ENCODE results near the gene ZFP36L2. TPM values are rescaled to one million over a fixed set of nuclear protein-coding genes. Genes with fewer than 3 reads are reported as not detected.

The ZFP36L2 gene
- total RNA-seq, 5 donors from 2014 or later (not counting 1 experiment from before 2014, with no cell fraction given): 329 to 974 (median 377) TPM

GRCh38 chr2:43202289-43202688 is 24.1 kb downstream of the ZFP36L2 start:
- no peaks in the 10 kb centered on the region for H3K9me3 Mint-ChIP-seq
- no peaks in the 10 kb centered on the region for H3K27me3 Mint-ChIP-seq
- DNase-seq (no peak), ATAC-seq (replicated peaks in 1 of 4) (no peak)
- H3K9me3 ChIP-seq: no peaks in the 10 kb centered on the region
- H3K27ac Mint-ChIP-seq: no peak overlapping the region
- H3K4me3 ChIP-seq (ENCODE audit: control insufficient read depth in 1 of 2, extremely low read depth in 1 of 2, low read length in 1 of 2): no peak overlapping the region
- no peaks in the 10 kb centered on the region for H3K36me3 ChIP-seq (ENCODE audit: control insufficient read depth in 2 of 2, extremely low read depth in 1 of 2, insufficient read depth in 1 of 2, low read length in 1 of 2)
- WGBS (ENCODE audit: insufficient coverage): 74% methylated on average over 2 of the region's 2 CpGs
- ChIA-PET POLR2A (interaction anchor here in 1 of 2 donors (0.6 to 0.7 kb wide), 3 partner anchors 11 to 202 kb away, joined by 3 to 8 read pairs (median 5); no protein-coding TSS in a partner anchor), CTCF (interaction anchor here in 1 of 2 donors (0.6 kb wide), 1 partner anchor 36 kb away, joined by 3 read pairs; no protein-coding TSS in a partner anchor)
- H3K27me3 ChIP-seq (replicated peaks in 1 of 2; ENCODE audit: control insufficient read depth in 2 of 2, extremely low read depth in 1 of 2, insufficient read depth in 2 of 2, low read length in 1 of 2): no peaks in the 10 kb centered on the region
- no peak overlapping the region for H3K27ac ChIP-seq (ENCODE audit: low read length)
- peaks cover 28 to 59% (median 44%) of the 10 kb centered on the region in 3 donors for H3K4me1 Mint-ChIP-seq
- H3K4me3 Mint-ChIP-seq: no peak overlapping the region
- no peaks in the 10 kb centered on the region for H3K36me3 Mint-ChIP-seq
- peaks cover 1 to 52% of the 10 kb centered on the region in 2 experiments for H3K4me1 ChIP-seq (ENCODE audit: control insufficient read depth in 1 of 2, extremely low read depth in 1 of 2, insufficient read depth in 2 of 2, low read length in 2 of 2)

- Mint-ChIP-seq H3K4me3 (no peak overlapping the region), H3K36me3 (no peaks in the 10 kb centered on the region), H3K9me3 (peaks cover 0 to 2% (median 0%) of the 10 kb centered on the region in 3 donors), H3K27me3 (no peaks in the 10 kb centered on the region), H3K27ac (peak overlapping the region in 1 of 2 donors; percentile 78), H3K4me1 (peaks cover 36 to 65% (median 52%) of the 10 kb centered on the region in 3 donors)
- ATAC-seq (replicated peaks in 1 of 4) (no peak), DNase-seq (no peak)
- 20% methylated on average over 1 of the region's 4 CpGs for WGBS (ENCODE audit: insufficient coverage)
- Histone ChIP-seq H3K4me3 (ENCODE audit: control insufficient read depth in 1 of 2, extremely low read depth in 1 of 2, low read length in 1 of 2) (no peak overlapping the region), H3K27me3 (replicated peaks in 1 of 2; ENCODE audit: control insufficient read depth in 2 of 2, extremely low read depth in 1 of 2, insufficient read depth in 2 of 2, low read length in 1 of 2) (no peaks in the 10 kb centered on the region), H3K9me3 (no peaks in the 10 kb centered on the region), H3K4me1 (ENCODE audit: control insufficient read depth in 1 of 2, extremely low read depth in 1 of 2, insufficient read depth in 2 of 2, low read length in 2 of 2) (peaks cover 9 to 58% of the 10 kb centered on the region in 2 experiments), H3K36me3 (ENCODE audit: control insufficient read depth in 2 of 2, extremely low read depth in 1 of 2, insufficient read depth in 1 of 2, low read length in 1 of 2) (no peaks in the 10 kb centered on the region), H3K27ac (ENCODE audit: low read length) (no peak overlapping the region)
- POLR2A ChIA-PET: interaction anchor here in 1 of 2 donors (0.6 kb wide), 1 partner anchor 11 kb away, joined by 8 read pairs; no protein-coding TSS in a partner anchor
- CTCF ChIA-PET: interaction anchor here in 1 of 2 donors (0.6 kb wide), 2 partner anchors 20 to 35 kb away, joined by 3 to 5 read pairs; no protein-coding TSS in a partner anchor
Observed at GRCh38 chr2:43201497-43201896, 24.9 kb downstream of the ZFP36L2 start.

- ChIA-PET CTCF (no interaction called here), POLR2A (no interaction called here)
- H3K27me3 Mint-ChIP-seq: no peaks in the 10 kb centered on the region
- no peak overlapping the region for H3K27ac ChIP-seq (ENCODE audit: low read length)
- DNase-seq (no peak), ATAC-seq (replicated peaks in 1 of 4) (no peak)
- H3K36me3 ChIP-seq (ENCODE audit: control insufficient read depth in 2 of 2, extremely low read depth in 1 of 2, insufficient read depth in 1 of 2, low read length in 1 of 2): no peaks in the 10 kb centered on the region
- H3K4me1 ChIP-seq (ENCODE audit: control insufficient read depth in 1 of 2, extremely low read depth in 1 of 2, insufficient read depth in 2 of 2, low read length in 2 of 2): peaks cover 10 to 62% of the 10 kb centered on the region in 2 experiments
- H3K4me1 Mint-ChIP-seq: peaks cover 35 to 63% (median 50%) of the 10 kb centered on the region in 3 donors
- 94% methylated on average over 4 of the region's 7 CpGs for WGBS (ENCODE audit: insufficient coverage)
- no peaks in the 10 kb centered on the region for H3K36me3 Mint-ChIP-seq
- no peak overlapping the region for H3K4me3 ChIP-seq (ENCODE audit: control insufficient read depth in 1 of 2, extremely low read depth in 1 of 2, low read length in 1 of 2)
- no peaks in the 10 kb centered on the region for H3K9me3 ChIP-seq
- H3K4me3 Mint-ChIP-seq: no peak overlapping the region
- no peaks in the 10 kb centered on the region for H3K27me3 ChIP-seq (replicated peaks in 1 of 2; ENCODE audit: control insufficient read depth in 2 of 2, extremely low read depth in 1 of 2, insufficient read depth in 2 of 2, low read length in 1 of 2)
- H3K27ac Mint-ChIP-seq: peak overlapping the region in 1 of 2 donors; percentile 80
- H3K9me3 Mint-ChIP-seq: peaks cover 0 to 3% (median 0%) of the 10 kb centered on the region in 3 donors
Observed at GRCh38 chr2:43201016-43201415, 25.4 kb downstream of the ZFP36L2 start.

- CTCF ChIA-PET: no interaction called here
- 94% methylated on average over 12 of the region's 16 CpGs for WGBS (ENCODE audit: insufficient coverage)
- Mint-ChIP-seq H3K4me1 (peaks cover 43 to 60% (median 55%) of the 10 kb centered on the region in 3 donors), H3K27me3 (no peaks in the 10 kb centered on the region), H3K4me3 (no peak overlapping the region), H3K36me3 (no peaks in the 10 kb centered on the region), H3K27ac (no peak overlapping the region), H3K9me3 (peaks cover 0 to 3% (median 0%) of the 10 kb centered on the region in 3 donors)
- POLR2A ChIA-PET: no interaction called here
- no peak overlapping the region for H3K27ac ChIP-seq (ENCODE audit: low read length)
- H3K4me1 ChIP-seq (ENCODE audit: control insufficient read depth in 1 of 2, extremely low read depth in 1 of 2, insufficient read depth in 2 of 2, low read length in 2 of 2): peaks cover 14 to 75% of the 10 kb centered on the region in 2 experiments
- H3K9me3 ChIP-seq: no peaks in the 10 kb centered on the region
- DNase-seq (no peak), ATAC-seq (replicated peaks in 1 of 4) (no peak)
- no peaks in the 10 kb centered on the region for H3K36me3 ChIP-seq (ENCODE audit: control insufficient read depth in 2 of 2, extremely low read depth in 1 of 2, insufficient read depth in 1 of 2, low read length in 1 of 2)
- no peak overlapping the region for H3K4me3 ChIP-seq (ENCODE audit: control insufficient read depth in 1 of 2, extremely low read depth in 1 of 2, low read length in 1 of 2)
- H3K27me3 ChIP-seq (replicated peaks in 1 of 2; ENCODE audit: control insufficient read depth in 2 of 2, extremely low read depth in 1 of 2, insufficient read depth in 2 of 2, low read length in 1 of 2): no peaks in the 10 kb centered on the region
Observed at GRCh38 chr2:43199492-43200488, 26.6 kb downstream of the ZFP36L2 start.

- WGBS (ENCODE audit: insufficient coverage): 91% methylated on average over 6 of the region's 6 CpGs
- H3K4me1 ChIP-seq (ENCODE audit: control insufficient read depth in 1 of 2, extremely low read depth in 1 of 2, insufficient read depth in 2 of 2, low read length in 2 of 2): peaks cover 24 to 82% of the 10 kb centered on the region in 2 experiments
- Mint-ChIP-seq H3K4me3 (no peak overlapping the region), H3K9me3 (peaks cover 0 to 3% (median 0%) of the 10 kb centered on the region in 3 donors), H3K36me3 (no peaks in the 10 kb centered on the region), H3K27me3 (no peaks in the 10 kb centered on the region), H3K27ac (peak overlapping the region in 1 of 2 donors; percentile 55), H3K4me1 (peaks cover 58 to 68% (median 66%) of the 10 kb centered on the region in 3 donors)
- no peaks in the 10 kb centered on the region for H3K27me3 ChIP-seq (replicated peaks in 1 of 2; ENCODE audit: control insufficient read depth in 2 of 2, extremely low read depth in 1 of 2, insufficient read depth in 2 of 2, low read length in 1 of 2)
- no peaks in the 10 kb centered on the region for H3K36me3 ChIP-seq (ENCODE audit: control insufficient read depth in 2 of 2, extremely low read depth in 1 of 2, insufficient read depth in 1 of 2, low read length in 1 of 2)
- no peak for ATAC-seq (replicated peaks in 1 of 4)
- ChIA-PET CTCF (no interaction called here), POLR2A (interaction anchor here in 1 of 2 donors (0.6 kb wide), 1 partner anchor 20 kb away, joined by 4 read pairs; no protein-coding TSS in a partner anchor)
- no peaks in the 10 kb centered on the region for H3K9me3 ChIP-seq
- no peak for DNase-seq
- no peak overlapping the region for H3K4me3 ChIP-seq (ENCODE audit: control insufficient read depth in 1 of 2, extremely low read depth in 1 of 2, low read length in 1 of 2)
- H3K27ac ChIP-seq (ENCODE audit: low read length): no peak overlapping the region
Observed at GRCh38 chr2:43198263-43198662, 28.1 kb downstream of the ZFP36L2 start.

- Histone ChIP-seq H3K27me3 (replicated peaks in 1 of 2; ENCODE audit: control insufficient read depth in 2 of 2, extremely low read depth in 1 of 2, insufficient read depth in 2 of 2, low read length in 1 of 2) (no peaks in the 10 kb centered on the region), H3K4me1 (ENCODE audit: control insufficient read depth in 1 of 2, extremely low read depth in 1 of 2, insufficient read depth in 2 of 2, low read length in 2 of 2) (peaks cover 32 to 89% of the 10 kb centered on the region in 2 experiments), H3K9me3 (no peaks in the 10 kb centered on the region), H3K4me3 (ENCODE audit: control insufficient read depth in 1 of 2, extremely low read depth in 1 of 2, low read length in 1 of 2) (no peak overlapping the region), H3K36me3 (ENCODE audit: control insufficient read depth in 2 of 2, extremely low read depth in 1 of 2, insufficient read depth in 1 of 2, low read length in 1 of 2) (no peaks in the 10 kb centered on the region), H3K27ac (ENCODE audit: low read length) (peak overlapping the region; percentile 42)
- Mint-ChIP-seq H3K27ac (peak overlapping the region; percentile 94 to 95), H3K4me1 (peaks cover 63 to 73% (median 67%) of the 10 kb centered on the region in 3 donors), H3K27me3 (no peaks in the 10 kb centered on the region), H3K36me3 (no peaks in the 10 kb centered on the region), H3K9me3 (peaks cover 0 to 3% (median 0%) of the 10 kb centered on the region in 3 donors), H3K4me3 (peak overlapping the region in 1 of 3 donors; percentile 83)
- WGBS (ENCODE audit: insufficient coverage): 88% methylated on average over 4 of the region's 5 CpGs
- POLR2A ChIA-PET: interaction anchor here in 1 of 2 donors (0.6 kb wide), 1 partner anchor 21 kb away, joined by 4 read pairs; no protein-coding TSS in a partner anchor
- DNase-seq (no peak), ATAC-seq (replicated peaks in 1 of 4) (no peak)
- CTCF ChIA-PET: interaction anchor here in 1 of 2 donors (0.5 kb wide), 1 partner anchor 32 kb away, joined by 3 read pairs; no protein-coding TSS in a partner anchor
Observed at GRCh38 chr2:43197588-43197896, 28.9 kb downstream of the ZFP36L2 start.
